ENCODE measurements around the gene TMEM138. TPM values are rescaled to one million over a fixed set of nuclear protein-coding genes. Genes with fewer than 3 reads are reported as not detected.

TMEM138 gene
- total RNA-seq, 1 experiment from 2014 or later = 38.8 TPM

DNA sequence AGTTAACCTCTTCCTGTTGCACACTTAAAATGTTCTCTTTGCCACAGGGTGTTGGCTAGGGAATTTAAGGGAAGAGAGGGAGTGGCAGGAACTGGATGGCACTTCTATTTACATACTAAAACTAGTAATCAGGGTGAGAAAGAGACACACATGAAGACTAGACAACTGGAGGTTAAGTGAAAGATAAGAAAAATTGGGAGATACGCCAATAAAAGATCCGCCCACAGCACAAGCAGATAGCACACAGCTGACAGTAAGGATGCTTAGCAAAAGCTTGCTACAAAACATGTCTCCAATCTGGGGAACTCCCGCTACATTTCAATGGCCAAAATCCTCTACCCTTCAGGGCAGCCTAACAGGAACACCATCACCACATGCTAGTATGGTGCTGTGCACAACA lies 54.8 kb downstream of the TMEM138 start:
- H3K36me3 Mint-ChIP-seq = peaks cover 86% of the 10 kb centered on the region
- H3K27me3 Mint-ChIP-seq (ENCODE audit: low read depth) = no peaks in the 10 kb centered on the region
- CTCF ChIA-PET = no interaction called here
- no peak for ATAC-seq
- POLR2A ChIA-PET = interaction anchor here (0.8 kb wide), 1 partner anchor 16 kb away, joined by 3 read pairs; no protein-coding TSS in a partner anchor
- no peak overlapping the region for H3K4me3 Mint-ChIP-seq
- no peak for DNase-seq (ENCODE audit: low spot score)
- H3K4me1 Mint-ChIP-seq = no peaks in the 10 kb centered on the region
- H3K27ac Mint-ChIP-seq = no peak overlapping the region
- H3K9me3 Mint-ChIP-seq = no peaks in the 10 kb centered on the region
- no peak for TF ChIP-seq TP53 (CRISPR knock-in tag; IDR thresholded peaks at IDR 0.05)
- no peak for TF ChIP-seq ZNF317 (CRISPR knock-in tag; IDR thresholded peaks at IDR 0.05; ENCODE audit: borderline replicate concordance, low read depth)
- TF ChIP-seq, protein P1, sequence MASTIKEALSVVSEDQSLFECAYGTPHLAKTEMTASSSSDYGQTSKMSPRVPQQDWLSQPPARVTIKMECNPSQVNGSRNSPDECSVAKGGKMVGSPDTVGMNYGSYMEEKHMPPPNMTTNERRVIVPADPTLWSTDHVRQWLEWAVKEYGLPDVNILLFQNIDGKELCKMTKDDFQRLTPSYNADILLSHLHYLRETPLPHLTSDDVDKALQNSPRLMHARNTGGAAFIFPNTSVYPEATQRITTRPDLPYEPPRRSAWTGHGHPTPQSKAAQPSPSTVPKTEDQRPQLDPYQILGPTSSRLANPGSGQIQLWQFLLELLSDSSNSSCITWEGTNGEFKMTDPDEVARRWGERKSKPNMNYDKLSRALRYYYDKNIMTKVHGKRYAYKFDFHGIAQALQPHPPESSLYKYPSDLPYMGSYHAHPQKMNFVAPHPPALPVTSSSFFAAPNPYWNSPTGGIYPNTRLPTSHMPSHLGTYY (CRISPR knock-in tag; IDR thresholded peaks at IDR 0.05) = no peak
- TF ChIP-seq ZNF121 (CRISPR knock-in tag; IDR thresholded peaks at IDR 0.05) = no peak
- TF ChIP-seq MAX (CRISPR knock-in tag; IDR thresholded peaks at IDR 0.05) = no peak
- no peak for TF ChIP-seq ZNF263 (CRISPR knock-in tag; IDR thresholded peaks at IDR 0.05; ENCODE audit: low read depth)
- TF ChIP-seq RELA (CRISPR knock-in tag; IDR thresholded peaks at IDR 0.05; ENCODE audit: borderline replicate concordance) = no peak
- TF ChIP-seq ELF4 (CRISPR knock-in tag; IDR thresholded peaks at IDR 0.05; ENCODE audit: low read depth) = no peak
- TF ChIP-seq IRF2 (CRISPR knock-in tag; IDR thresholded peaks at IDR 0.05; ENCODE audit: borderline replicate concordance, low read depth) = no peak
- TF ChIP-seq, protein P2, sequence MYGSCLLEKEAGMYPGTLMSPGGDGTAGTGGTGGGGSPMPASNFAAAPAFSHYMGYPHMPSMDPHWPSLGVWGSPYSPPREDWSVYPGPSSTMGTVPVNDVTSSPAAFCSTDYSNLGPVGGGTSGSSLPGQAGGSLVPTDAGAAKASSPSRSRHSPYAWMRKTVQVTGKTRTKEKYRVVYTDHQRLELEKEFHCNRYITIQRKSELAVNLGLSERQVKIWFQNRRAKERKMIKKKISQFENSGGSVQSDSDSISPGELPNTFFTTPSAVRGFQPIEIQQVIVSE (CRISPR knock-in tag; IDR thresholded peaks at IDR 0.05; ENCODE audit: borderline replicate concordance) = no peak
- TF ChIP-seq, protein P3, sequence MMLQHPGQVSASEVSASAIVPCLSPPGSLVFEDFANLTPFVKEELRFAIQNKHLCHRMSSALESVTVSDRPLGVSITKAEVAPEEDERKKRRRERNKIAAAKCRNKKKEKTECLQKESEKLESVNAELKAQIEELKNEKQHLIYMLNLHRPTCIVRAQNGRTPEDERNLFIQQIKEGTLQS (CRISPR knock-in tag; conservative IDR thresholded peaks at IDR 0.05) = no peak
- TF ChIP-seq ZNF671 (CRISPR knock-in tag; IDR thresholded peaks at IDR 0.05) = no peak
- TF ChIP-seq CREB1 (CRISPR knock-in tag; IDR thresholded peaks at IDR 0.05) = no peak
- no peak for TF ChIP-seq ZNF423 (CRISPR knock-in tag; IDR thresholded peaks at IDR 0.05)
- TF ChIP-seq, protein P4, sequence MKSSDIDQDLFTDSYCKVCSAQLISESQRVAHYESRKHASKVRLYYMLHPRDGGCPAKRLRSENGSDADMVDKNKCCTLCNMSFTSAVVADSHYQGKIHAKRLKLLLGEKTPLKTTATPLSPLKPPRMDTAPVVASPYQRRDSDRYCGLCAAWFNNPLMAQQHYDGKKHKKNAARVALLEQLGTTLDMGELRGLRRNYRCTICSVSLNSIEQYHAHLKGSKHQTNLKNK (CRISPR knock-in tag; IDR thresholded peaks at IDR 0.05) = no peak
- no peak for TF ChIP-seq CBFB (CRISPR knock-in tag; IDR thresholded peaks at IDR 0.05; ENCODE audit: low read depth)
- no peak for TF ChIP-seq JUN (CRISPR knock-in tag; IDR thresholded peaks at IDR 0.05)
- TF ChIP-seq ATF2 (CRISPR knock-in tag; IDR thresholded peaks at IDR 0.05; ENCODE audit: borderline replicate concordance, low read depth) = no peak

DNA sequence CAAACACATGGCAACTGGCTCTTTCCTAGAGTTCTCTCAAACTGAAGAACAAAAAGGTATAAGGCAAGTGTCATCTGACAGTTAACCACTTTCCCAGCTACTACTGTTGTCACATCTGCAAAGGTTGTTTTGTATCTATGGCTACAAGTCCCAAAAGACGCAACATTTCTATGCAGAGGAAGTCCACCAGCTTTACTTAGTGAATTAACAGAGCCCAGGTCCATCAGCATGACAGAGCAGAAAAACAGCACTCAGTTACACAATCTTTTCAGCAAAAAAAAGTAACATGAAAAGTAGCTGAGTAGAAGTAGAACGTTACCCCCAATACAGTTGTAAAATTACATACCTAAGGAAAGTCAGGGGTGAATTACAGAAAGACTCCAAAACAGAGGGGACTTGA lies 55.5 kb downstream of the TMEM138 start:
- Mint-ChIP-seq H3K9me3 (no peaks in the 10 kb centered on the region), H3K27ac (no peak overlapping the region), H3K36me3 (peaks cover 92% of the 10 kb centered on the region), H3K4me1 (no peaks in the 10 kb centered on the region), H3K4me3 (no peak overlapping the region), H3K27me3 (ENCODE audit: low read depth) (no peaks in the 10 kb centered on the region)
- ChIA-PET CTCF (interaction anchor here (0.7 kb wide), 1 partner anchor 11 kb away, joined by 3 read pairs; no protein-coding TSS in a partner anchor), POLR2A (interaction anchor here (0.8 kb wide), 1 partner anchor 16 kb away, joined by 3 read pairs; no protein-coding TSS in a partner anchor)
- ATAC-seq (no peak), DNase-seq (ENCODE audit: low spot score) (no peak)
- no peak for TF ChIP-seq ELF4 (CRISPR knock-in tag; IDR thresholded peaks at IDR 0.05; ENCODE audit: low read depth)
- TF ChIP-seq MYBL2 (CRISPR knock-in tag; IDR thresholded peaks at IDR 0.05) = no peak
- no peak for TF ChIP-seq ZNF317 (CRISPR knock-in tag; IDR thresholded peaks at IDR 0.05; ENCODE audit: borderline replicate concordance, low read depth)
- no peak for TF ChIP-seq CTCF (IDR thresholded peaks at IDR 0.05)
- TF ChIP-seq ATF6 (CRISPR knock-in tag; IDR thresholded peaks at IDR 0.05) = no peak
- no peak for TF ChIP-seq ZNF281 (CRISPR knock-in tag; IDR thresholded peaks at IDR 0.05)
